ENCODE results near the gene KHDC4. TPM values are rescaled to one million over a fixed set of nuclear protein-coding genes. Genes with fewer than 3 reads are reported as not detected.
A peak's percentile ranks its signal among the peaks of the same experiment; 100 is the strongest.

The KHDC4 gene
- total and polyA plus RNA-seq, 7 donors: 6.6 to 67.6 (median 33.5) TPM

DNA sequence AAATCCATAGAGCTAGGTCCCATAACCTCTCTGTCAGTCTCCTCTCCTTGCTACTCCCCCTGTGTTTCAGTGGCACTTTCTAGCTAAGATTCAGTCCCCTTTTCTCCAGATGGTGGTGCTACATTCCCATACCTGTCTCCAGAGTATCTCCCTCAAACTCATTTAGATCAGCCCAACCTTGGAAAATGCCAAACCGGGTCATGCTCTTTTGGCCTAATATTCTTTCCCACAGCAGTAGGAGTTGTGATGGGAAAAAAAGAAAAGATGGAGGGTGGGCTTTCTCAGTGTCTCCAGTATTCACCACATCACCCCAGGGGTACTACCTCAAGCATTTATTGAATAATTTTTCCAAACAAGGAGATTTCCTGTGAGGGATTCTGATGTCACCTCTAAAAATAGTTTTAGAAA, 4.0 kb upstream of the KHDC4 start:
- peak overlapping the region in 2 of 4 donors; percentile 24 to 64 for H3K27ac ChIP-seq
- peaks cover 0 to 4% (median 0%) of the 10 kb centered on the region in 4 donors for H3K36me3 ChIP-seq
- H3K9me3 ChIP-seq: no peaks in the 10 kb centered on the region
- H3K4me1 ChIP-seq: peaks cover 0 to 22% (median 18%) of the 10 kb centered on the region in 4 donors
- DNase-seq: no peak
- TF ChIP-seq POLR2A (IDR thresholded peaks at IDR 0.05) (no peak), POLR2AphosphoS5 (IDR thresholded peaks at IDR 0.05) (no peak), EP300 (IDR thresholded peaks at IDR 0.05) (no peak)
- TF ChIP-seq, protein P1, sequence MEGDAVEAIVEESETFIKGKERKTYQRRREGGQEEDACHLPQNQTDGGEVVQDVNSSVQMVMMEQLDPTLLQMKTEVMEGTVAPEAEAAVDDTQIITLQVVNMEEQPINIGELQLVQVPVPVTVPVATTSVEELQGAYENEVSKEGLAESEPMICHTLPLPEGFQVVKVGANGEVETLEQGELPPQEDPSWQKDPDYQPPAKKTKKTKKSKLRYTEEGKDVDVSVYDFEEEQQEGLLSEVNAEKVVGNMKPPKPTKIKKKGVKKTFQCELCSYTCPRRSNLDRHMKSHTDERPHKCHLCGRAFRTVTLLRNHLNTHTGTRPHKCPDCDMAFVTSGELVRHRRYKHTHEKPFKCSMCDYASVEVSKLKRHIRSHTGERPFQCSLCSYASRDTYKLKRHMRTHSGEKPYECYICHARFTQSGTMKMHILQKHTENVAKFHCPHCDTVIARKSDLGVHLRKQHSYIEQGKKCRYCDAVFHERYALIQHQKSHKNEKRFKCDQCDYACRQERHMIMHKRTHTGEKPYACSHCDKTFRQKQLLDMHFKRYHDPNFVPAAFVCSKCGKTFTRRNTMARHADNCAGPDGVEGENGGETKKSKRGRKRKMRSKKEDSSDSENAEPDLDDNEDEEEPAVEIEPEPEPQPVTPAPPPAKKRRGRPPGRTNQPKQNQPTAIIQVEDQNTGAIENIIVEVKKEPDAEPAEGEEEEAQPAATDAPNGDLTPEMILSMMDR (IDR thresholded peaks at IDR 0.05): peak; percentile 25 to 55 (median 50)
- H3K4me3 ChIP-seq: no peak overlapping the region
- WGBS, 2 donors: 0% methylated on average over 1 of the region's 1 CpG
- H3K27me3 ChIP-seq: no peaks in the 10 kb centered on the region
- intact Hi-C loops (cut with DNase I): loop anchor here (1.0 kb wide), 1 partner anchor 51 kb away; no protein-coding TSS in a partner anchor

DNA sequence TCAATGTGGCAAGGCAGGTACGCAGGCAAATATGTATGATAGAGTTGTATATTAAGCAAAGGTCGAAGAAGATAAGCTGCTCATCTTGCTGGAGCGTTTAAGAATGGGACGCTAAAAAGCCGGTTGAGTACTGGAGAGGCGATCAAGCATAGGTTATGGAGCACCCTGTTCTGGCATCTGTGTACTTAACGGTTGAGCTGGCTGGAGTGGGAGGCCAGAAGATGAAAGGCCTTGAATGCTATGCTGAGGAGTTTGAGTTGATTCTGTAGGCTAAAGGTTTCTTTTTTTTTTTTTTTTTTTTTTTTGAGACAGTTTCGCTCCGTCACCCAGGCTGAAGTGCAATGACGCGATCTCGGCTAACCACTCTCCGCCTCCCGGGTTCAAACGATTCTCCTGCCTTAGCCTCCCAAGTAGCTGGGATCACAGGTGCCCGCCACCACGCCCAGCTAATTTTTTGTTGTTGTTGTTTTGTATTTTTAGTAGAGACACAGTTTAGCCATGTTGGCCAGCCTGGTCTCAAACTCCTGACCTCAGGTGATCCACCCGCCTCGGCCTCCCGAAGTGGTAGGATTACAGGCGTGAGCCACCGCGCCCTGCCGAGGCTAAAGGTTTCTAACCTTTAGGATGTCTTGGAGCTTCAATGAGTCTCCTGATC, 850 bp upstream of the KHDC4 start:
- no peak for DNase-seq
- H3K9me3 ChIP-seq: no peaks in the 10 kb centered on the region
- intact Hi-C loops (cut with DNase I): loop anchor here (2.0 kb wide), 2 partner anchors 24 to 78 kb away; partner anchors contain the start of genes GON4L and RIT1
- WGBS, 2 donors: 65 to 81% methylated on average over 24 of the region's 24 CpGs
- no peak for TF ChIP-seq POLR2A (IDR thresholded peaks at IDR 0.05)
- no peak for TF ChIP-seq POLR2AphosphoS5 (IDR thresholded peaks at IDR 0.05)
- TF ChIP-seq, protein P1 (IDR thresholded peaks at IDR 0.05): no peak
- no peak for TF ChIP-seq EP300 (IDR thresholded peaks at IDR 0.05)
- peak overlapping the region; percentile 34 to 87 (median 80) for H3K4me3 ChIP-seq
- H3K27me3 ChIP-seq: no peaks in the 10 kb centered on the region
- H3K36me3 ChIP-seq: peaks cover 6 to 36% (median 12%) of the 10 kb centered on the region in 4 donors
- peak overlapping the region; percentile 87 to 94 (median 89) for H3K27ac ChIP-seq
- peaks cover 0 to 46% (median 45%) of the 10 kb centered on the region in 4 donors for H3K4me1 ChIP-seq

DNA sequence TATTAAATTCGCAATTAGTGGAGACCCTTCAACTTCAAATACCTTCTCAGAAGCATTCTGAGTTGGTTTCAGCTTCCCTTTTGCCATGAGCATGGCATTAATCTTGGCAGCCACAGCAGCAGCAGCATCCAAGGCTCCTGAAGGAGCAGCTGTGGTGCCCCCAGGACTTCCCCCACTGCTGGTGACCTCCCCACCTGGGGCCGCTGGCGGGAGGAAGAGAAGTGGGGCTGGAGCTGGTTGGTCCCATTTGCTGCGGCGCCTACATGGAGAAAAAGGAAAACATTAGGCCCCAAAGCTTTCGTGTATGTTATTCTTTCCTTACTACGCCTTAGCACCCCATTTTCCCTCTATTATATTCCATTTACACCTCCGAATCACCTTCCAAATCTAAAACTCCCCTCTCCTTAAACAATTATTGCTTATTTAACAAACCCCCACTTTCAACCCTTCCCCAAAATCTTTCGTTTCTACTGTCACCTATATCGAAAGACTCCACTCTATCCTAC, 569 bp downstream of the KHDC4 start:
- WGBS, 2 donors: 1 to 5% methylated on average over 10 of the region's 10 CpGs
- Histone ChIP-seq H3K4me3 (peak overlapping the region; percentile 73 to 87 (median 80)), H3K27me3 (no peaks in the 10 kb centered on the region), H3K27ac (peak overlapping the region; percentile 87 to 94 (median 89)), H3K36me3 (peaks cover 7 to 50% (median 22%) of the 10 kb centered on the region in 4 donors), H3K9me3 (no peaks in the 10 kb centered on the region), H3K4me1 (peaks cover 0 to 52% (median 47%) of the 10 kb centered on the region in 4 donors)
- intact Hi-C loops (cut with DNase I): loop anchor here (2.0 kb wide), 2 partner anchors 23 to 77 kb away; partner anchors contain the start of genes GON4L and RIT1
- no peak for DNase-seq
- TF ChIP-seq, protein P1 (IDR thresholded peaks at IDR 0.05): no peak
- TF ChIP-seq EP300 (IDR thresholded peaks at IDR 0.05) (no peak), POLR2AphosphoS5 (IDR thresholded peaks at IDR 0.05) (no peak), POLR2A (IDR thresholded peaks at IDR 0.05) (no peak)

DNA sequence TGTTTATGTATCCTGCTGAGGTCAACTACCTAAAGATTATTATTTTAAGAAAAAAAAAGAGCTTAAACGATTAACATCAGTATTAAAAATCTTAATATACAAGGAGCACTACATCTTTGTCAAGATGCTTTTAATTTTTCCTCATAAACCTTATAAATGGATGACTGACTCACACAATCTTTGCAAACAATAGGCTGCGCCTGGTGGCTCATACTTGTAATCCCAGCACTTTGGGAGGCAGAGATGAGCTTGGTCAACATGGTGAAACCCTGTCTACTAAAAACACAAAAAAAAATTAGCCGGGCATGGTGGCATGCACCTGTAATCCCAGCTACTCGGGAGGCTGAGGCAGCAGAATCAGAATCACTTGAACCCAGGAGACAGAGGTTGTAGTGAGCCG, 1.7 kb downstream of the KHDC4 start:
- no peaks in the 10 kb centered on the region for H3K9me3 ChIP-seq
- H3K36me3 ChIP-seq: peaks cover 15 to 61% (median 28%) of the 10 kb centered on the region in 4 donors
- H3K27me3 ChIP-seq: no peaks in the 10 kb centered on the region
- DNase-seq: no peak
- 36 to 82% methylated on average over 5 of the region's 5 CpGs for WGBS, 2 donors
- intact Hi-C loops (cut with DNase I): no loop called here
- TF ChIP-seq POLR2A (IDR thresholded peaks at IDR 0.05): no peak
- peak overlapping the region in 2 of 4 donors; percentile 87 to 91 for H3K27ac ChIP-seq
- H3K4me1 ChIP-seq: peaks cover 0 to 48% (median 47%) of the 10 kb centered on the region in 4 donors
- peak overlapping the region in 1 of 4 donors; percentile 77 for H3K4me3 ChIP-seq

DNA sequence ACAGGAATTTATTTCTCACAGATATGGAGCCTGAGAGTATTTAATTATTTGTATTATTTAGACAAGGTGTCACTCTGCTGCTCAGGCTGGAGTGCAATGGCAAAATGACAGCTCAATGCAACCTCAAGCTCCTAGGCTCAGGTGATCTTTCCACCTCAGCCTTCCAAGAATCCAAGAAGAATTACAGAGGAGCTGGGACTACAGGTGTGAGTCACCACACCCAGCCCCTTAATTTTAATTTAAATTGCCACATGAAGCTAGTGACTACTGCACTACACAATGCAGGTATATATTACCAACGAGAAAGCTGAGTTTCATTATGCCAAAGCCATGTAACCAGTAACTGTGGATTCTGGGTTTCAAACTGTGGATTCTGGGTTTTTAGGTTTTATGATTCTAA, 2.1 kb downstream of the KHDC4 start:
- H3K4me3 ChIP-seq: peak overlapping the region in 1 of 4 donors; percentile 3
- H3K36me3 ChIP-seq: peaks cover 19 to 65% (median 32%) of the 10 kb centered on the region in 4 donors

More for the DNA sequence above, 2.1 kb downstream of the KHDC4 start:
- H3K27ac ChIP-seq: no peak overlapping the region
- no peaks in the 10 kb centered on the region for H3K27me3 ChIP-seq
- intact Hi-C loops (cut with DNase I): no loop called here
- WGBS, 2 donors: 21 to 53% methylated on average over 1 of the region's 1 CpG
- DNase-seq: no peak
- TF ChIP-seq POLR2AphosphoS5 (IDR thresholded peaks at IDR 0.05) (no peak), EP300 (IDR thresholded peaks at IDR 0.05) (no peak), POLR2A (IDR thresholded peaks at IDR 0.05) (no peak)
- TF ChIP-seq, protein P1 (IDR thresholded peaks at IDR 0.05): no peak
- H3K4me1 ChIP-seq: peaks cover 0 to 48% (median 47%) of the 10 kb centered on the region in 4 donors
- H3K9me3 ChIP-seq: no peaks in the 10 kb centered on the region
